Measurements from ENCODE around the gene ITGA7. TPM values are rescaled to one million over a fixed set of nuclear protein-coding genes. Genes with fewer than 3 reads are reported as not detected.

The ITGA7 gene, protein sequence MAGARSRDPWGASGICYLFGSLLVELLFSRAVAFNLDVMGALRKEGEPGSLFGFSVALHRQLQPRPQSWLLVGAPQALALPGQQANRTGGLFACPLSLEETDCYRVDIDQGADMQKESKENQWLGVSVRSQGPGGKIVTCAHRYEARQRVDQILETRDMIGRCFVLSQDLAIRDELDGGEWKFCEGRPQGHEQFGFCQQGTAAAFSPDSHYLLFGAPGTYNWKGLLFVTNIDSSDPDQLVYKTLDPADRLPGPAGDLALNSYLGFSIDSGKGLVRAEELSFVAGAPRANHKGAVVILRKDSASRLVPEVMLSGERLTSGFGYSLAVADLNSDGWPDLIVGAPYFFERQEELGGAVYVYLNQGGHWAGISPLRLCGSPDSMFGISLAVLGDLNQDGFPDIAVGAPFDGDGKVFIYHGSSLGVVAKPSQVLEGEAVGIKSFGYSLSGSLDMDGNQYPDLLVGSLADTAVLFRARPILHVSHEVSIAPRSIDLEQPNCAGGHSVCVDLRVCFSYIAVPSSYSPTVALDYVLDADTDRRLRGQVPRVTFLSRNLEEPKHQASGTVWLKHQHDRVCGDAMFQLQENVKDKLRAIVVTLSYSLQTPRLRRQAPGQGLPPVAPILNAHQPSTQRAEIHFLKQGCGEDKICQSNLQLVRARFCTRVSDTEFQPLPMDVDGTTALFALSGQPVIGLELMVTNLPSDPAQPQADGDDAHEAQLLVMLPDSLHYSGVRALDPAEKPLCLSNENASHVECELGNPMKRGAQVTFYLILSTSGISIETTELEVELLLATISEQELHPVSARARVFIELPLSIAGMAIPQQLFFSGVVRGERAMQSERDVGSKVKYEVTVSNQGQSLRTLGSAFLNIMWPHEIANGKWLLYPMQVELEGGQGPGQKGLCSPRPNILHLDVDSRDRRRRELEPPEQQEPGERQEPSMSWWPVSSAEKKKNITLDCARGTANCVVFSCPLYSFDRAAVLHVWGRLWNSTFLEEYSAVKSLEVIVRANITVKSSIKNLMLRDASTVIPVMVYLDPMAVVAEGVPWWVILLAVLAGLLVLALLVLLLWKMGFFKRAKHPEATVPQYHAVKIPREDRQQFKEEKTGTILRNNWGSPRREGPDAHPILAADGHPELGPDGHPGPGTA
- 23.6 and 25.1 TPM in 2 replicates for total RNA-seq
- long read RNA-seq, partial matches to known transcripts, result 0 of 1 reads
- long read RNA-seq, other reads (novel, unspliced or antisense), result 1 of 1 reads

DNA sequence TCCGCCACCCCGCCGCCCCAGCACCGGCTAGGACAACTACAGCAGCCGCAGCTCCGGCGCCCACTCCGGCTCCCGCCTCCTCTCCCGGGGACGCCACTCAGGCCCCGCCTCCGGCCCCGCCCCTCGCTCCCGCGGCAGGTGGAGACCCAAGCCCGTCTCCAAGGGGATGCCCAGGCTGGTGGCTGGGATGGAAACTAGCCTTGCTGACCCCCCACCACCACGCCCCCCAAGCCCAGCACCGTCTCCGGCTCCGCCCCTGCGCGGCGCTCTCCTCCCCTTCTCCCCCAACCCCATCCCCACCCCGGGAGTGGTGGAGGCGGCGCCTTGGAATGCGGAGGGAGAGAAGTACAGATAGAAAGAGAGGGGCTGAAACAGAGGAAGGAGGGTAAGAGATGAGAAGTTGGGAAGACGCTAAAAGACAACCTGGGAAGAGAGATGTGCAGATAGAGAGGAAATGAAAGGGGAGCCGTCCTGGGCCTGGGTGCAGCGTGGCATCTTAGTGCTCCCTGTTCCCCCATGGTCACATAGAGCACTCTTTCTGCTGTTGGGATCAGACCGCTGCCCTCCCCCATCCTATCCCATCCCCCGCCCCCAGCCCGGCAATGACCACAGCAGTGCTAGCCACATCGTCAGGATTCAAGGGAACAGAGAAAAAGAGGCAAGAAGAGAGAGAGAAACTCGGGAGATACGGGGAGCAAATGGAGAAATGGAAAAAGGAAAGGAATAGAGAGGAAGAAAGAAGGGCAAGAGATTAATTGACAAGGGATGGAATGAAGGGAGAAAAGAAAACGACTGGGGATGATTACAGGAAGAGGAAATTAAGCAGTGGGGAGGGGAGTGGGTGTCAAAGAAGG is at the start of gene ITGA7:
Gene ITGA7, minus strand, starts transcription at position 64 of the 854 bp plus-strand sequence. CDS start 222 bp downstream, outside the sequence.
- Mint-ChIP-seq H3K9me3 (ENCODE audit: low read depth) (no peaks in the 10 kb centered on the region), H3K27me3 (peaks cover 90% of the 10 kb centered on the region), H3K4me1 (ENCODE audit: low read depth) (peaks cover 14% of the 10 kb centered on the region), H3K36me3 (ENCODE audit: insufficient read depth) (no peaks in the 10 kb centered on the region), H3K4me3 (ENCODE audit: low read depth) (peak within 1 kb of the TSS; percentile 73), H3K27ac (no peak within 1 kb of the TSS)
- DNase-seq (ENCODE audit: low spot score, unreplicated experiment), result peak; percentile 71
- TF ChIP-seq CTCF (IDR thresholded peaks at IDR 0.05; ENCODE audit: unreplicated experiment), result no peak

- Mint-ChIP-seq H3K36me3 (ENCODE audit: insufficient read depth) (peaks cover 21% of the 10 kb centered on the region), H3K4me3 (ENCODE audit: low read depth) (no peak overlapping the region), H3K4me1 (ENCODE audit: low read depth) (peaks cover 5% of the 10 kb centered on the region), H3K27ac (peak overlapping the region; percentile 47), H3K27me3 (no peaks in the 10 kb centered on the region), H3K9me3 (ENCODE audit: low read depth) (no peaks in the 10 kb centered on the region)
- no peak for TF ChIP-seq CTCF (IDR thresholded peaks at IDR 0.05; ENCODE audit: unreplicated experiment)
- DNase-seq (ENCODE audit: low spot score, unreplicated experiment), result no peak
Observed at GRCh38 chr12:55755246-55755645, 47.5 kb upstream of the ITGA7 start.

DNA sequence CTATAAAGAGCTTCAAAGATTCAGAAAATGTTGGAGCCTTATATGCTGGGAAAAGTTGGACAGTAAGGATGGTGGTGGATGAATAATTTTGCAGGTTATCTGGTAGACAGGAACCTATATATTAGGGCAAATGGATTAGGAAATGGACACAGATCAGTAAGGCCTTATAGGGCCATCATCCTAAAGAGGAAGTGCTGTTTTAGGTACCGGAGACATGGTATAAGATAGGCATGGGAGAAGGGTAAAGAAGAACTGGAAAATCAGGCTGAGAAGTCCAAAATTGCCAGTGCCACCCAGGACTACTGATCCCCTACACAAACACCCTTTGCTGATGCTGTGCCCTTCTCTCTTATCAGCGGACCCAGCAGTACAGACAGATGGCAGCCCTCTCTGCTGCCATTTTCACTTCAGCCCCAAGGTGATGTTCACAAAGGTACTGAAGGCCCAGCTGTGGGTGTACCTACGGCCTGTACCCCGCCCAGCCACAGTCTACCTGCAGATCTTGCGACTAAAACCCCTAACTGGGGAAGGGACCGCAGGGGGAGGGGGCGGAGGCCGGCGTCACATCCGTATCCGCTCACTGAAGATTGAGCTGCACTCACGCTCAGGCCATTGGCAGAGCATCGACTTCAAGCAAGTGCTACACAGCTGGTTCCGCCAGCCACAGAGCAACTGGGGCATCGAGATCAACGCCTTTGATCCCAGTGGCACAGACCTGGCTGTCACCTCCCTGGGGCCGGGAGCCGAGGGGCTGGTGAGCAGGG is 40.7 kb upstream of the ITGA7 start:
- Mint-ChIP-seq H3K27ac (peak overlapping the region; percentile 46), H3K27me3 (no peaks in the 10 kb centered on the region)
- DNase-seq (ENCODE audit: low spot score, unreplicated experiment), result no peak

GRCh38 chr12:55746913-55747231 is 39.2 kb upstream of the ITGA7 start:
- no peak for TF ChIP-seq CTCF (IDR thresholded peaks at IDR 0.05; ENCODE audit: unreplicated experiment)
- Mint-ChIP-seq H3K36me3 (ENCODE audit: insufficient read depth) (peaks cover 17% of the 10 kb centered on the region), H3K27me3 (peaks cover 3% of the 10 kb centered on the region), H3K9me3 (ENCODE audit: low read depth) (no peaks in the 10 kb centered on the region), H3K4me1 (ENCODE audit: low read depth) (peaks cover 42% of the 10 kb centered on the region), H3K4me3 (ENCODE audit: low read depth) (no peak overlapping the region), H3K27ac (peak overlapping the region; percentile 92)
- DNase-seq (ENCODE audit: low spot score, unreplicated experiment), result no peak

More for the DNA sequence above, 40.7 kb upstream of the ITGA7 start:
- peaks cover 34% of the 10 kb centered on the region for H3K4me1 Mint-ChIP-seq (ENCODE audit: low read depth)
- no peaks in the 10 kb centered on the region for H3K9me3 Mint-ChIP-seq (ENCODE audit: low read depth)
- TF ChIP-seq CTCF (IDR thresholded peaks at IDR 0.05; ENCODE audit: unreplicated experiment), result no peak
- peaks cover 20% of the 10 kb centered on the region for H3K36me3 Mint-ChIP-seq (ENCODE audit: insufficient read depth)
- H3K4me3 Mint-ChIP-seq (ENCODE audit: low read depth), result no peak overlapping the region

Data from progenitor cell of endocrine pancreas (in vitro differentiated cells).